Esophagus mucosa (tissue), 1 donor: ENCODE measurements around the gene OPN1LW. TPM values are rescaled to one million over a fixed set of nuclear protein-coding genes. Genes with fewer than 3 reads are reported as not detected.

Source experiments
- total RNA-seq: library from RNA; stranded (reverse); gene quantifications from one replicate; pipeline ENCODE4 v1.2.4, GENCODE V29; 2023
- donor health status: DM: yes; HTN: yes; CAD: no.

Gene OPN1LW
- total RNA-seq, 1 donor from 2014 or later, result not detected

Other genes starting within 250 kb of the OPN1LW start
- 0.20 TPM for gene AVPR2, start 239.6 kb upstream of the OPN1LW start, total RNA-seq
- gene ARHGAP4, start 218.0 kb upstream of the OPN1LW start, total RNA-seq, result 7.5 TPM
- gene NAA10, start 209.2 kb upstream of the OPN1LW start, total RNA-seq, result 73.6 TPM
- gene RENBP, start 199.6 kb upstream of the OPN1LW start, total RNA-seq, result 0.52 TPM
- gene HCFC1, start 172.4 kb upstream of the OPN1LW start, total RNA-seq, result 33.0 TPM
- 5.1 TPM for gene TMEM187, start 171.5 kb upstream of the OPN1LW start, total RNA-seq
- gene IRAK1, start 124.3 kb upstream of the OPN1LW start, total RNA-seq, result 97.8 TPM
- 25.1 TPM for gene MECP2, start 46.5 kb upstream of the OPN1LW start, total RNA-seq
- not detected for gene OPN1MW, start 38.4 kb downstream of the OPN1LW start, total RNA-seq
- not detected for gene OPN1MW2, start 75.5 kb downstream of the OPN1LW start, total RNA-seq
- not detected for gene OPN1MW3, start 113.3 kb downstream of the OPN1LW start, total RNA-seq
- gene TEX28, start 150.9 kb downstream of the OPN1LW start, total RNA-seq, result not detected
- gene TKTL1, start 151.6 kb downstream of the OPN1LW start, total RNA-seq, result not detected
- gene FLNA, start 230.4 kb downstream of the OPN1LW start, total RNA-seq, result 417 TPM
- gene EMD, start 235.1 kb downstream of the OPN1LW start, total RNA-seq, result 49.3 TPM